Effector memory CD4-positive, alpha-beta T cell (primary cell): ENCODE results near the gene PSD2.

ENCODE experiments used
- DNase-seq, 3 donors: peaks; one replicate each; pipeline ENCODE4 v3.0.0-alpha.2; 2020
- H3K27ac ChIP-seq: 2 replicates; pipeline ENCODE4 v1.7.0; 2013; ENCODE audit warnings: mild to moderate bottlenecking, low read length, moderate library complexity; ENCODE audit not compliant: insufficient read depth, poor library complexity, severe bottlenecking
- H3K27me3 ChIP-seq: replicated peaks from 2 replicates; pipeline ENCODE4 v1.7.0; 2013; ENCODE audit warnings: mild to moderate bottlenecking, low read length; ENCODE audit not compliant: insufficient read depth, control insufficient read depth, poor library complexity, severe bottlenecking
- H3K36me3 ChIP-seq: 2 replicates; pipeline ENCODE4 v1.7.0; 2013; ENCODE audit warnings: mild to moderate bottlenecking, low read length, moderate library complexity; ENCODE audit not compliant: control insufficient read depth, insufficient read depth
- H3K4me1 ChIP-seq: 2 replicates; pipeline ENCODE4 v1.7.0; 2013; ENCODE audit warnings: low read length, mild to moderate bottlenecking; ENCODE audit not compliant: control insufficient read depth, insufficient read depth, poor library complexity, severe bottlenecking
- H3K4me3 ChIP-seq: 2 replicates; pipeline ENCODE4 v1.7.0; 2013; ENCODE audit warnings: low read length, low read depth, mild to moderate bottlenecking; ENCODE audit not compliant: insufficient read depth, poor library complexity, severe bottlenecking
- H3K9me3 ChIP-seq: 2 replicates; pipeline ENCODE4 v1.7.0; 2013; ENCODE audit warnings: mild to moderate bottlenecking, low read length, moderate library complexity; ENCODE audit not compliant: control insufficient read depth

Gene PSD2

GRCh38 chr5:139864716-139865483, 69.3 kb downstream of the PSD2 start:
- no peaks in the 10 kb centered on the region for H3K36me3 ChIP-seq
- no peaks in the 10 kb centered on the region for H3K4me1 ChIP-seq
- H3K9me3 ChIP-seq: no peaks in the 10 kb centered on the region
- no peak overlapping the region for H3K27ac ChIP-seq
- H3K27me3 ChIP-seq: peaks cover 4% of the 10 kb centered on the region
- DNase-seq: no peak
- no peak overlapping the region for H3K4me3 ChIP-seq

- Histone ChIP-seq H3K27me3 (peaks cover 4% of the 10 kb centered on the region), H3K27ac (no peak overlapping the region), H3K36me3 (no peaks in the 10 kb centered on the region), H3K4me1 (no peaks in the 10 kb centered on the region), H3K9me3 (no peaks in the 10 kb centered on the region), H3K4me3 (no peak overlapping the region)
- DNase-seq: no peak
Observed at GRCh38 chr5:139867109-139867508, 71.5 kb downstream of the PSD2 start.

- Histone ChIP-seq H3K4me3 (no peak overlapping the region), H3K9me3 (no peaks in the 10 kb centered on the region), H3K36me3 (no peaks in the 10 kb centered on the region), H3K27me3 (peaks cover 4% of the 10 kb centered on the region), H3K4me1 (no peaks in the 10 kb centered on the region), H3K27ac (no peak overlapping the region)
- no peak for DNase-seq
Observed at GRCh38 chr5:139867581-139867980, 72.0 kb downstream of the PSD2 start.

DNA sequence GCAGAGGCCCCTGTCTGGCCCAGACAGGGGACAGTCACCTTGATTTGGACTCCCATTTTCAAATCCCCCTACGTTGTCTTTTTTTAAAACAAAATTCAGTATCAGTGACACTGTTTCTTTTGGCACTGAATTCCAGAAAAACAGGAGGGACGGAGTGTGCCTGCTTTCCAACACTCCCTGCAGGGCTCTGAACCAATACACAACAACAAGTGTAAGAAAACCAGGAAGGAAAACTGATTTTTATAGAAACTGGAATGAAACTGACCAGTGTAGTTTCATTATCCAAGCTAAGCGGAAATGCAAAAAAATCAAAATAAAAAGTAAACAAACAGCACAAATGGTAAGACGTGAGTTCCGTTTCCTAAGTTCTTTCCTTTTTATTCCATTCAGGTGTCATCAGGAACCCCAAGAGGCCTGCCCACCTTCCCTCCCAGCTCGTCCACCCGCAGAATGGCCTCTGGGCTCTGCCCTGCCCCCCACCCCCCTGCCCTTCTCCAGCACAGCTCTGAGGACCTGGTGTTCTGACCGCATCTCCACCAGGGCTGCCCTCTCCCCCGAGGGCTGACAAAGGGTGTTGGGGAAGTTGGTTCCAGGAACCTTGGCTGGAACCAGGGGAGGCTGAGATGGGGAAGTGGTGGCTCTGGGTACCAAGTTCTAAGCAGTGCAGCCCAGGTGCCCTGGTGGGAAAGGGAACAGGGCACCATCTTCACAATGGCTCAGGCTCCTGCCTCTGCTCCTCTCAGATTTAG, 73.6 kb downstream of the PSD2 start:
- H3K27me3 ChIP-seq: peaks cover 3% of the 10 kb centered on the region
- DNase-seq: no peak
- H3K36me3 ChIP-seq: no peaks in the 10 kb centered on the region
- H3K4me3 ChIP-seq: no peak overlapping the region
- H3K9me3 ChIP-seq: no peaks in the 10 kb centered on the region
- no peaks in the 10 kb centered on the region for H3K4me1 ChIP-seq
- no peak overlapping the region for H3K27ac ChIP-seq

DNA sequence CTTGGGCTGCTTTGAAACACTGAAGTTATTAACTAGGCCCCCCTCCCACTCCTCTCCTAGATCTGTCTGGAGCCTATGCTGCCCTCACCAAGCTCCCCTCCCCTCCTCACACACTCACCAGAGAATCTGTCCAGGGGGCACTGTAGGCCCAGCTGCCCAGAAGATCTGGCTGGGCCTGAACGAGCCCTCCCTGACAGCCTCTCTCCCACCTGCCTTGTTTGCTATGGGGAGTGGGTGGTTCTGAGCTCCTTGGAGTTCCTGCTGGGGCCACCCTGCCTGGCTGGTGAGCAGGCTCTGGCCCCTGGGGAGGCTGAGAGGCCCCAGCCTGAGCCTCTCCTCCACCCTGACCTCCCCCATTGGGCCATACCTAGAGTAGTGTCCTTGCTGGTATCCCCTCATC, 75.1 kb downstream of the PSD2 start:
- H3K4me3 ChIP-seq: no peak overlapping the region
- no peak for DNase-seq
- no peak overlapping the region for H3K27ac ChIP-seq
- no peaks in the 10 kb centered on the region for H3K4me1 ChIP-seq
- H3K36me3 ChIP-seq: no peaks in the 10 kb centered on the region
- H3K9me3 ChIP-seq: no peaks in the 10 kb centered on the region
- no peaks in the 10 kb centered on the region for H3K27me3 ChIP-seq

- no peaks in the 10 kb centered on the region for H3K27me3 ChIP-seq
Observed at GRCh38 chr5:139871614-139872013, 76.0 kb downstream of the PSD2 start.

DNA sequence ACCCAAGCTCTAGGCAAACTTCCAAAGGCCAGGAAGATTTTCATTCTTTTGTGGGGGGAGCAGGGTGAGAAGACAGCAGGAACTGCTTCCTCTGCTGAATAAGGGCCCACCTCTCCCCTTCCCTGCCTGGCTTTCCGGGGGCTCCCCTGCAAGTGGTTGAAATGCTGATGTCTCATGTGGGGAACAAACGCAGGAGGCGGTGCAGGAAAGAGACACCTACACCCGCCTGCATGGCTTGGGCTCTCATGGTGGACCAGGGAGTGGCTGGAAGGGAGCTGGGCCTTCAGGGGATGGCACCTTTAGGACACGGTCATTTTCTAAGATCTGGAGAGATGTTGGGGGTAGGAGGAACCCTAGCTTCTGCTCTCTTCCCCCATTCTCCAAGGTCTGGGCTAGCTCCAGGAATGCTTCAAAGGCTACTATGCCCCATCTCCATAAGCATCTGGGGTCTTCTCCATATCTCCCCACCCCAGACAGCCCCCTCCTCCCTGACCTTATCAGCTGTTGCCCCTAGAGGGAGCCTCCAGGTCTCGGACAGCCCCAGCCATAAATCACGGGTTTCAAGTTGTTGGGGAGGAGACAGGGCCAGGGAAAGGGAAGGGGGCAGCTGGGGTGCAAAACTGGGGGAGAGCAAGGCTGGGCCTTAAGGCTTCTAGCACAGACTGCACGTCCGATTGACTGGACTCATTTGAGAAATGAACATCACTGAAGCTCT, 76.6 kb downstream of the PSD2 start:
- Histone ChIP-seq H3K27me3 (no peaks in the 10 kb centered on the region), H3K36me3 (no peaks in the 10 kb centered on the region), H3K4me1 (no peaks in the 10 kb centered on the region), H3K4me3 (no peak overlapping the region), H3K9me3 (no peaks in the 10 kb centered on the region), H3K27ac (no peak overlapping the region)
- DNase-seq: no peak

More at GRCh38 chr5:139871614-139872013, 76.0 kb downstream of the PSD2 start:
- no peak overlapping the region for H3K27ac ChIP-seq
- H3K4me1 ChIP-seq: no peaks in the 10 kb centered on the region
- no peak for DNase-seq
- no peak overlapping the region for H3K4me3 ChIP-seq
- H3K9me3 ChIP-seq: no peaks in the 10 kb centered on the region
- no peaks in the 10 kb centered on the region for H3K36me3 ChIP-seq

GRCh38 chr5:139872851-139873794, 77.5 kb downstream of the PSD2 start:
- DNase-seq: no peak
- Histone ChIP-seq H3K27me3 (no peaks in the 10 kb centered on the region), H3K4me3 (no peak overlapping the region), H3K4me1 (no peaks in the 10 kb centered on the region), H3K27ac (no peak overlapping the region), H3K9me3 (no peaks in the 10 kb centered on the region), H3K36me3 (no peaks in the 10 kb centered on the region)

- no peak overlapping the region for H3K4me3 ChIP-seq
- no peak overlapping the region for H3K27ac ChIP-seq
- no peaks in the 10 kb centered on the region for H3K36me3 ChIP-seq
- no peaks in the 10 kb centered on the region for H3K9me3 ChIP-seq
- no peaks in the 10 kb centered on the region for H3K27me3 ChIP-seq
- no peaks in the 10 kb centered on the region for H3K4me1 ChIP-seq
- no peak for DNase-seq
Observed at GRCh38 chr5:139875957-139876356, 80.3 kb downstream of the PSD2 start.
